ENCODE data around the gene TNMD. TPM values are rescaled to one million over a fixed set of nuclear protein-coding genes. Genes with fewer than 3 reads are reported as not detected.

The TNMD gene
- total RNA-seq, 2 donors from 2014 or later, result not detected

- no peak for ATAC-seq (replicated peaks in 1 of 2)
- H3K9me3 Mint-ChIP-seq, result no peaks in the 10 kb centered on the region
- no peak for DNase-seq
These were observed 64.0 kb downstream of the TNMD start for GRCh38 chrX:100648458-100649417.

More at GRCh38 chrX:100648458-100649417, 64.0 kb downstream of the TNMD start:
- no peak overlapping the region for H3K27ac Mint-ChIP-seq
- H3K36me3 Mint-ChIP-seq (ENCODE audit: insufficient read depth in 2 of 2), result no peaks in the 10 kb centered on the region
- peaks cover 53% of the 10 kb centered on the region for H3K27me3 Mint-ChIP-seq (ENCODE audit: low read depth)
- H3K4me3 Mint-ChIP-seq, result no peak overlapping the region
- H3K4me1 Mint-ChIP-seq (ENCODE audit: low read depth), result no peaks in the 10 kb centered on the region

Other genes starting within 250 kb of the TNMD start
- gene PCDH19, start 174.7 kb upstream of the TNMD start, total RNA-seq, result not detected
- gene TSPAN6, start 51.9 kb downstream of the TNMD start, total RNA-seq, result under 1 TPM in 1 of 2 donors, not detected in 1; 0.43 TPM
- gene SRPX2, start 59.3 kb downstream of the TNMD start, total RNA-seq, result not detected
- gene SYTL4, start 147.2 kb downstream of the TNMD start, total RNA-seq, result not detected
- 10 to 100 TPM; 32.8 to 33.0 TPM for gene CSTF2, start 235.5 kb downstream of the TNMD start, total RNA-seq

Data from activated T-cell treated with anti-CD3 and anti-CD28 coated beads, Interleukin-2, amount 50 U/mL, for 72 hours (primary cell).